SK-N-SH (cell line): ENCODE results near the gene DIRAS2. TPM values are rescaled to one million over a fixed set of nuclear protein-coding genes. Genes with fewer than 3 reads are reported as not detected.

Experiments
- CTCF ChIA-PET: fragments of 300-600, 350-600 bp; formaldehyde crosslinking; extraction: SDS; loops from one replicate; lab custom pipeline; 2021; lab: Yijun Ruan, JAX
- POLR2A ChIA-PET: fragments of 350-600 bp; sonication (Branson Sonifier 250); formaldehyde crosslinking; extraction: SDS; loops from one replicate; lab custom pipeline; 2020; ENCODE audit warnings: antibody characterized with exemption, inconsistent platforms; lab: Yijun Ruan, JAX
- DNase-seq: peaks from one replicate; pipeline ENCODE4 v3.0.0; 2012
- H2AFZ ChIP-seq: fragments of 200-600 bp; sonication (generic); 2 replicates; pipeline ENCODE4 v1.8.1; 2016; ENCODE audit warnings: antibody characterized with exemption, mild to moderate bottlenecking, low read depth
- H3F3A ChIP-seq: fragments of 200-600 bp; sonication (generic); replicated peaks from 2 replicates; pipeline ENCODE3; 2016; ENCODE audit warnings: antibody characterized with exemption, mild to moderate bottlenecking; ENCODE audit not compliant: insufficient read depth
- H3K27ac ChIP-seq, 2 experiments: fragments of 200-500 bp in 1 of 2; fragments of 200-600 bp in 1 of 2; sonication (Bioruptor generic) in 1 of 2; sonication (generic), shearing (Covaris generic) in 1 of 2; 2 replicates each; pipeline versions ENCODE4 v1.5.1 to v1.6.1; 2014 to 2016; ENCODE audit warnings: low read depth in 2 of 2, inconsistent platforms in 1 of 2, low read length in 1 of 2, mild to moderate bottlenecking in 1 of 2, mixed read lengths in 1 of 2
- H3K27me3 ChIP-seq: fragments of 200-600 bp; sonication (generic), shearing (Covaris generic); 2 replicates; pipeline ENCODE4 v1.6.1; 2016; ENCODE audit warnings: mixed run types; ENCODE audit not compliant: insufficient read depth
- H3K36me3 ChIP-seq, 2 experiments: fragments of 200-500 bp in 1 of 2; fragments of 200-600 bp in 1 of 2; sonication (Bioruptor generic) in 1 of 2; sonication (generic) in 1 of 2; replicated peaks in 1 of 2; 2 replicates each; pipeline versions ENCODE3 to v1.5.1; 2014 to 2016; ENCODE audit warnings: low read length in 1 of 2, mild to moderate bottlenecking in 1 of 2; ENCODE audit not compliant: insufficient read depth in 2 of 2, control insufficient read depth in 1 of 2
- H3K4me1 ChIP-seq, 2 experiments: fragments of 200-500 bp in 1 of 2; fragments of 200-600 bp in 1 of 2; sonication (Bioruptor generic) in 1 of 2; sonication (generic), shearing (Covaris generic) in 1 of 2; 2 replicates each; pipeline versions ENCODE4 v1.5.1 to v1.6.1; 2014 to 2016; ENCODE audit warnings: low read depth in 1 of 2, low read length in 1 of 2, mixed run types in 1 of 2; ENCODE audit not compliant: insufficient read depth in 2 of 2, control insufficient read depth in 1 of 2
- H3K4me2 ChIP-seq: fragments of 200-600 bp; sonication (generic), shearing (Covaris generic); 2 replicates; pipeline ENCODE4 v1.6.1; 2017; ENCODE audit warnings: mixed run types
- H3K4me3 ChIP-seq, 2 experiments: fragments of 200-500 bp in 1 of 2; fragments of 200-600 bp in 1 of 2; sonication (Bioruptor generic) in 1 of 2; sonication (generic), shearing (Covaris generic) in 1 of 2; 2 replicates each; pipeline versions ENCODE4 v1.5.1 to v1.8.1; 2014 to 2016; ENCODE audit warnings: low read depth in 2 of 2, inconsistent platforms in 1 of 2, low read length in 1 of 2, mild to moderate bottlenecking in 1 of 2, mixed read lengths in 1 of 2, moderate library complexity in 1 of 2
- H3K79me2 ChIP-seq: fragments of 200-600 bp; sonication (generic); 2 replicates; pipeline ENCODE4 v1.8.1; 2017; ENCODE audit warnings: mild to moderate bottlenecking; ENCODE audit not compliant: insufficient read depth
- H3K9ac ChIP-seq: fragments of 200-600 bp; sonication (generic); 2 replicates; pipeline ENCODE4 v1.6.1; 2017; ENCODE audit warnings: mixed run types
- H3K9me2 ChIP-seq: fragments of 200-600 bp; sonication (generic); 2 replicates; pipeline ENCODE4 v1.6.1; 2017; ENCODE audit warnings: mixed run types
- H3K9me3 ChIP-seq: fragments of 200-600 bp; sonication (generic); 2 replicates; pipeline ENCODE4 v1.6.1; 2017; ENCODE audit warnings: mixed run types, mild to moderate bottlenecking, moderate library complexity
- H4K20me1 ChIP-seq: fragments of 200-600 bp; sonication (generic); 2 replicates; pipeline ENCODE4 v1.6.1; 2017; ENCODE audit warnings: mild to moderate bottlenecking, mixed run types; ENCODE audit not compliant: insufficient read depth
- CHD2 ChIP-seq: fragments of 150-350 bp; IDR thresholded peaks from 2 replicates; pipeline ENCODE4 v1.6.1; 2018; ENCODE audit warnings: low read length; ENCODE audit not compliant: partially characterized antibody
- FOSL2 ChIP-seq: IDR thresholded peaks from 2 replicates; pipeline ENCODE4 v1.4.0; 2012; ENCODE audit warnings: low read depth, mild to moderate bottlenecking, moderate library complexity, borderline replicate concordance
- FOXJ3 ChIP-seq: sonication (generic); formaldehyde crosslinking; IDR thresholded peaks from 2 replicates; pipeline ENCODE4 v1.5.1; 2020; ENCODE audit warnings: mild to moderate bottlenecking, missing genetic modification reagents
- FOXM1 ChIP-seq: IDR thresholded peaks from 2 replicates; pipeline ENCODE4 v1.4.0; 2012; ENCODE audit warnings: low read depth, mild to moderate bottlenecking
- GABPA ChIP-seq: IDR thresholded peaks from 2 replicates; pipeline ENCODE4 v1.4.0; 2012; ENCODE audit warnings: low read depth, mild to moderate bottlenecking
- GATA2 ChIP-seq: sonication (generic); formaldehyde crosslinking; IDR thresholded peaks from 2 replicates; pipeline ENCODE4 v1.5.0; 2020; ENCODE audit warnings: mild to moderate bottlenecking, missing genetic modification reagents
- IRF3 ChIP-seq: fragments of 150-350 bp; IDR thresholded peaks from 2 replicates; pipeline ENCODE4 v1.6.1; 2016; ENCODE audit warnings: mild to moderate bottlenecking, low read depth, low read length
- JUND ChIP-seq: IDR thresholded peaks from 2 replicates; pipeline ENCODE4 v1.4.0; 2012
- MEF2A ChIP-seq: IDR thresholded peaks from 2 replicates; pipeline ENCODE4 v1.4.0; 2012; ENCODE audit warnings: low read depth, borderline replicate concordance
- MXI1 ChIP-seq: IDR thresholded peaks from 2 replicates; pipeline ENCODE4 v1.6.1; 2012; ENCODE audit warnings: mild to moderate bottlenecking, low read depth, low read length, improper control_type of control experiment
- NRF1 ChIP-seq: IDR thresholded peaks from 2 replicates; pipeline ENCODE4 v1.6.1; 2012; ENCODE audit warnings: low read depth, mild to moderate bottlenecking, low read length
- POLR2AphosphoS5 ChIP-seq: IDR thresholded peaks from 2 replicates; pipeline ENCODE4 v1.6.1; 2012; ENCODE audit warnings: low read depth, low read length
- RCOR1 ChIP-seq: fragments of 150-350 bp; IDR thresholded peaks from 2 replicates; pipeline ENCODE4 v1.6.1; 2017; ENCODE audit warnings: antibody characterized with exemption, low read length
- REST ChIP-seq: IDR thresholded peaks from 2 replicates; pipeline ENCODE4 v1.6.1; 2012; ENCODE audit warnings: mild to moderate bottlenecking, low read depth, low read length, moderate library complexity
- RFX5 ChIP-seq: IDR thresholded peaks from 2 replicates; pipeline ENCODE4 v1.6.1; 2012; ENCODE audit warnings: mild to moderate bottlenecking, improper control_type of control experiment, low read length
- SMC3 ChIP-seq: IDR thresholded peaks from 2 replicates; pipeline ENCODE4 v1.6.1; 2012; ENCODE audit warnings: low read depth, low read length, improper control_type of control experiment
- TCF12 ChIP-seq: IDR thresholded peaks from 2 replicates; pipeline ENCODE4 v1.4.0; 2012
- USF1 ChIP-seq: IDR thresholded peaks from 2 replicates; pipeline ENCODE4 v1.4.0; 2012; ENCODE audit warnings: low read depth, borderline replicate concordance
- ZBTB33 ChIP-seq: IDR thresholded peaks from 2 replicates; pipeline ENCODE4 v1.4.0; 2012; ENCODE audit warnings: low read depth, borderline replicate concordance
- WGBS: methylation state at CpG from one replicate; pipeline ENCODE4 v1.1.6; 2017; ENCODE audit warnings: low lambda C conversion rate; 5-methylcytosine and 5-hydroxymethylcytosine counted together
- polyA plus RNA-seq, 3 experiments: library from polyadenylated mRNA; depleted of rRNA; stranded (reverse); fragments of >200 nt; gene quantifications; 2 replicates each; pipeline ENCODE4 v1.2.3, GENCODE V29; 2012

The DIRAS2 gene
- polyA plus RNA-seq, 1 of the 3 experiments (the other 2 are of a cell fraction): not detected

GRCh38 chr9:90568667-90569066 lies 74.0 kb downstream of the DIRAS2 start:
- Histone ChIP-seq H3F3A (no peaks in the 10 kb centered on the region), H3K4me1 (no peaks in the 10 kb centered on the region; a peak in 1 of 4 replicates), H3K4me2 (no peak overlapping the region), H3K9me2 (no peaks in the 10 kb centered on the region), H3K79me2 (no peaks in the 10 kb centered on the region), H3K27ac (no peak overlapping the region), H3K9ac (no peak overlapping the region), H3K9me3 (no peaks in the 10 kb centered on the region), H2AFZ (no peak overlapping the region), H3K27me3 (no peaks in the 10 kb centered on the region), H4K20me1 (no peaks in the 10 kb centered on the region), H3K36me3 (no peaks in the 10 kb centered on the region), H3K4me3 (no peak overlapping the region)
- ChIA-PET CTCF (no interaction called here), POLR2A (no interaction called here)
- no peak for TF ChIP-seq SMC3
- no peak for TF ChIP-seq FOXM1
- TF ChIP-seq FOSL2: no peak
- no peak for TF ChIP-seq NRF1
- TF ChIP-seq CHD2: no peak
- no peak for TF ChIP-seq MEF2A
- no peak for TF ChIP-seq REST
- no peak for TF ChIP-seq IRF3
- no peak for TF ChIP-seq RCOR1
- no peak for TF ChIP-seq TCF12
- TF ChIP-seq ZBTB33: no peak
- TF ChIP-seq MXI1: no peak
- no peak for TF ChIP-seq FOXJ3 (CRISPR knock-in tag)
- TF ChIP-seq POLR2AphosphoS5: no peak
- TF ChIP-seq USF1: no peak
- no peak for TF ChIP-seq JUND
- TF ChIP-seq GATA2 (CRISPR knock-in tag): no peak
- no peak for TF ChIP-seq GABPA
- no peak for TF ChIP-seq RFX5
- 23% methylated on average over 3 of the region's 3 CpGs for WGBS
- no peak for DNase-seq
